Stomach smooth muscle (tissue), 2 donors: ENCODE results near the gene RSU1.
A peak's percentile ranks its signal among the peaks of the same experiment; 100 is the strongest.

Experiments used
- H3K27ac ChIP-seq: one replicate; pipeline ENCODE4 v1.7.0; 2013; ENCODE audit warnings: mild to moderate bottlenecking, low read length, inconsistent platforms
- H3K27me3 ChIP-seq, 2 donors: one replicate each; pipeline ENCODE4 v1.7.0; 2013; ENCODE audit warnings: low read length in 2 of 2; ENCODE audit not compliant: insufficient read depth in 2 of 2, control insufficient read depth in 1 of 2
- H3K36me3 ChIP-seq, 2 donors: one replicate each; pipeline ENCODE4 v1.7.0; 2013; ENCODE audit warnings: low read length in 2 of 2; ENCODE audit not compliant: control insufficient read depth in 2 of 2, insufficient read depth in 2 of 2
- H3K4me1 ChIP-seq: one replicate; pipeline ENCODE4 v1.7.0; 2013; ENCODE audit warnings: low read length; ENCODE audit not compliant: control insufficient read depth, insufficient read depth
- H3K4me3 ChIP-seq, 2 donors: one replicate each; pipeline ENCODE4 v1.7.0; 2013; ENCODE audit warnings: low read length in 2 of 2
- H3K9ac ChIP-seq, 2 donors: one replicate each; pipeline ENCODE4 v1.7.0; 2013; ENCODE audit warnings: low read length in 2 of 2, mild to moderate bottlenecking in 1 of 2
- H3K9me3 ChIP-seq, 2 donors: one replicate each; pipeline ENCODE4 v1.7.0; 2013; ENCODE audit warnings: low read length in 2 of 2; ENCODE audit not compliant: control insufficient read depth in 2 of 2
- donor health status: healthy.
- donor health status: Pancreatic carcinoma.

The RSU1 gene

DNA sequence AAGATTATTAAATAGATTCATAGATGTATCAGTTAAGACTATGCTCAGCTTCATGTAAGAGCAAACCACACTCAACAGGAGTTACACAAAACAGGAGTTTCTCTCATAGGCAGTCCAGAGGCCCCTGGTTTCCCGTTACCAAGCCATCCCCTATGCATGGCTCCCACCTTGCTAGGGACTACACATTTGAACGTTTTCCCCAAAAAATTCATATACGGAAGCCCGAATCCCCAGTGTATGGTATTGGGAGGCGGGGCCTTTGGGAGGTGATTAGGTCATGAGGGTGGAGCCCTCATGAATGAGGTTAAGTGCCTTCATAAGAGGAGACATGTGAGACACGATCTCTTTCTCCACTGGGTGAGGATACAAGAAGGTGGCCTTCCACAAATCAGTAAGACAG is 29.1 kb downstream of the RSU1 start:
- Histone ChIP-seq H3K4me1 (no peaks in the 10 kb centered on the region), H3K36me3 (no peaks in the 10 kb centered on the region), H3K9ac (no peak overlapping the region), H3K9me3 (no peaks in the 10 kb centered on the region), H3K27ac (no peak overlapping the region), H3K27me3 (no peaks in the 10 kb centered on the region), H3K4me3 (no peak overlapping the region)

DNA sequence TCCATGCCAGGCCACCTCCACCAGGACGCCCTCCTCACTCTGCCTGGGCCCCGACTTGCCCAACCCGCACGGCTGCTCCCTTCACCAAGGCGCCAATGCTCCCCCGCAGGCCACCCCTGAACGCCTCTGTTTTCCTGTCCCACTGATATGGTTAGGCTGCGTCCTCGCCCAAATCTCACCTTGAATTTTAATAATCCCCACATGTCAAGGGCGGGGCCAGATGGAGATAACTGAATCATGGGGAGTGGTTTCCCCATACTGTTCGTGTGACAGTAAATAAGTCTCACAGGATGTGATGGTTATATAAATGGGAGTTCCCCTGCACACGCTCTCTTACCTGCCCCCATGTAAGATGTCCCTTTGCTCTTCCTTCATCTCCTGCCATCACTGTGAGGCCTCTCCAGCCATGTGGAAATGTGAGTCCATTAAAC is 29.8 kb downstream of the RSU1 start:
- no peak overlapping the region for H3K9ac ChIP-seq

DNA sequence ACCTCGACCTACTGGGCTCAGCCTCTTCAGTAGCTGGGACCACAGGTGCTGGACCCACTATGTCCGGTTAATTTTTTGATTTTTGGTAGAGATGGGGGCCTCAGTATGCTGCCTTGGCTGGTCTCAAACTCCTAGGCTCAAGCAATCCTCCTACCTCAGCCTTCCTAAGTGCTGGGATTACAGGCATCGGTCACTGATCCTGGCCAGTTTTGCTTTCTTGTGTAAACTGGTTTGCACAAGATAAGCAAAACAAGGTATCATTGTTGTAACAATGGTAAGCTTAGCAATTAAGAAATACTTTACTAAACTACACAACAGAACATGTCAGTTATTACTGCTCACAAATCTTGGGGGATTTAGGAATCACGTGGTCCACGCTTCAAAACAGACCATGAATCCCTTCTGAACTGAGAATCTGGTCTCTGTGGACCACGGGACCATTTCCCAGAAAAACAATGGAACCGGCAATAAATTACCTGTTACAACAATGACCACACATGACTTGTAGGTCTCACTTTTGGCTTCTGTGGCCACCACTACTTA is 36.8 kb downstream of the RSU1 start:
- Histone ChIP-seq H3K9ac (no peak overlapping the region), H3K27ac (no peak overlapping the region), H3K27me3 (no peaks in the 10 kb centered on the region), H3K9me3 (no peaks in the 10 kb centered on the region), H3K4me1 (no peaks in the 10 kb centered on the region), H3K36me3 (no peaks in the 10 kb centered on the region), H3K4me3 (no peak overlapping the region)

More for the DNA sequence above, 29.8 kb downstream of the RSU1 start:
- H3K27me3 ChIP-seq = no peaks in the 10 kb centered on the region
- no peaks in the 10 kb centered on the region for H3K9me3 ChIP-seq
- H3K36me3 ChIP-seq = no peaks in the 10 kb centered on the region
- H3K4me1 ChIP-seq = no peaks in the 10 kb centered on the region
- H3K4me3 ChIP-seq = no peak overlapping the region
- no peak overlapping the region for H3K27ac ChIP-seq

DNA sequence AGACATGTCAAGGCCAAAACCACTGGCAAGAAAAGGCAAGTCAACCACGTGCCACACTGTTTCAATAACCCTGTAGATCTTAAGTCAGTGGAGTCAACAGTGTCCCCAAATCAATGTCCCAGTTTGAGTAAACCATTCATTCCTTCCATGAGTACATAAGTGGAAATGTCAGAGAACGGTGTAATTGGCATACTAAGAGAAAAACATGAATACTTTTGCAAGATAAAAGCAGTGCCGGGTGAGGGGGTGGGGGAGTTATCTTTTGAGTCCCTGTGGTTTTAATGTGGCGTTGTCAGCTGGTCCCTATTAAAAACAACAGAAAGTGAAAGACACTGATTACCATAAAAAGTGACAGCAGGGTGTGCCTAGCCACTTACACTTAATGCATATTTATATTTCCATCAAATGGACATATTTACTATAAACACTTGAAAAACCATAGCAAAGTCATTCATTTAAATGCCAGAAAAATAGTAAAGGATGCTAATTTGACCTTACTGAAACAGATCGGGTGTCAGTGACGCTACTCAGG is 37.8 kb downstream of the RSU1 start:
- Histone ChIP-seq H3K4me3 (no peak overlapping the region), H3K9ac (no peak overlapping the region), H3K36me3 (no peaks in the 10 kb centered on the region), H3K27me3 (no peaks in the 10 kb centered on the region), H3K27ac (no peak overlapping the region), H3K9me3 (no peaks in the 10 kb centered on the region), H3K4me1 (no peaks in the 10 kb centered on the region)

DNA sequence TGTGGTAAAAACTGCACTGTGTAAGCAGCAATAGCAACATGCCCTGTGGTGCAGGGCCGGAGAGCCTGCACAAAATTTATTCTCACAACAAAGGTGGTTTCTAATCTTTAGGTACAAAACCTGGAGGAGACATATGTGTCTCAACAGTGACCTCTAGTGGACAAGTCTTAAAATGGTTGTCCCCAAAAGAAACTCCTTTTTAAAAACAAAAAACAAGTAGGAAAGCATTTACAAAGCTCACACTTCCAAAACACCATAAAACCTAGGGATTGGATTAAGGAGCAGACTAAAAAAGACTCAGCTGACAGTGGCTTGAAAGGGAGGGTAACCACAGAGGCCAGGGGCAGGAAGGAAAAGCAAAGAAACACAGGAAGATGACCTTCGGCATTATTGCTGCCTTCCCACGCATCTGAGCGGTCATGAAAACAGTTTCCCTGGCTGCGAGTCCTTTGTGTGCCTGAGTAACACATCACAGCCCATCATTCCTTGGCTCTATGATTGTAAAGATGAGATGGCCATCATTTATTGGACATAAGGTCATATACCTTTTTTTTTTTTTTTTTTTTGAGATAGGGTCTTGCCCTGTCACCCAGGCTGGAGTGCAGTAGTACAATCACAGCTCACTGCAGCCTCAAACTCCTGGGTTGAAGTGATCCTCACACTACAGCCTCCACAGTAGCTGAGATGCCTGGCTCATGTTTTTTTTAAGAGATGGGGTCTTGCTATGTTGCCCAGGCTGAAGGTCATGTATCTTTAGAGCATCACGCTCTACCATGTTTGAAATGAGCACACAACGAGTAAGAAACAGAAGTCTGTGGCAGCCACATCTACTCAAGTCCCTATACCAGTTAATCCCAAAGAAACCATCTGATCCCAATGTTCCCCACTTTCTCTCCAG is 39.5 kb downstream of the RSU1 start:
- Histone ChIP-seq H3K9ac (peak overlapping the region in 1 of 2 donors; percentile 51), H3K36me3 (peaks cover 0 to 2% of the 10 kb centered on the region in 2 donors), H3K27ac (no peak overlapping the region), H3K9me3 (no peaks in the 10 kb centered on the region), H3K4me1 (no peaks in the 10 kb centered on the region), H3K27me3 (no peaks in the 10 kb centered on the region), H3K4me3 (no peak overlapping the region)

DNA sequence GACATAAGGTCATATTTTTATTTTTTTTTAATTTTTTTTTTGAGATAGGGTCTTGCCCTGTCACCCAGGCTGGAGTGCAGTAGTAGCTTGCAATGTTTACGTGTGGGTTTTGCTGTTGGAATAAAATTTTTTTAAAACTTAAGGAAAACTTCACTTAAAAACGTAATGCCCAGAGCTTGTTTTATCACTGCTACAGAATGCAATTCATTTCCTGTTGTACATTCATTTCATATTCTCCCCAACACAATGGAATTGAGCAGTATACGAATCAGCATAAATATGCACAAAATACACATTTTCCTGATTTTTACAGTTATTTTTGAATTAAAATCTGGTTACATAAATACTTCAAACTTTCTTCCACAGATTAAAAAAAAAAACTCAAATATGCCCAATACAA is 40.3 kb downstream of the RSU1 start:
- H3K9ac ChIP-seq = no peak overlapping the region
- no peaks in the 10 kb centered on the region for H3K27me3 ChIP-seq
- no peaks in the 10 kb centered on the region for H3K4me1 ChIP-seq
- H3K36me3 ChIP-seq = peaks cover 0 to 2% of the 10 kb centered on the region in 2 donors
- H3K27ac ChIP-seq = no peak overlapping the region
- no peaks in the 10 kb centered on the region for H3K9me3 ChIP-seq
- no peak overlapping the region for H3K4me3 ChIP-seq

DNA sequence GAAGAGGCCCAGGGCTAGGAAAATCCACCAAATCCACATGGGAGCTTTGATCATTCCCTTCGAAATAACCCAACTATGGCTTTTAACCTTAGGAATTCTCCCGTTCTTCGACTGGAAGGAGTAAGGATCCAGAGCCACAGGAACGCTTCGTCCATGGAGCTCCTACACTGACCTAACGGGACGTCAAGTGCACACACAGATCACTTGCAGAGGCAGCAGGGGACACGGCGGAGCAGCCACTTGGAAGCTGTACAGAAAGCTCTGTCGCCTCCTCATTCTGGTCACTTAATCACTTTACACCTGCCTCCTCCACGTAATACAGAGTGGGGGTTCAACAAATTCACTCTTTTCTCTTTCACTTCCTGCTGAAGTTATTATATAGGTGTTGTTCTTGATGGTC is 43.9 kb downstream of the RSU1 start:
- H3K4me1 ChIP-seq = no peaks in the 10 kb centered on the region
- H3K9me3 ChIP-seq = no peaks in the 10 kb centered on the region
- H3K9ac ChIP-seq = no peak overlapping the region
- H3K36me3 ChIP-seq = peaks cover 0 to 2% of the 10 kb centered on the region in 2 donors
- H3K27me3 ChIP-seq = no peaks in the 10 kb centered on the region
- H3K27ac ChIP-seq = no peak overlapping the region
- no peak overlapping the region for H3K4me3 ChIP-seq

DNA sequence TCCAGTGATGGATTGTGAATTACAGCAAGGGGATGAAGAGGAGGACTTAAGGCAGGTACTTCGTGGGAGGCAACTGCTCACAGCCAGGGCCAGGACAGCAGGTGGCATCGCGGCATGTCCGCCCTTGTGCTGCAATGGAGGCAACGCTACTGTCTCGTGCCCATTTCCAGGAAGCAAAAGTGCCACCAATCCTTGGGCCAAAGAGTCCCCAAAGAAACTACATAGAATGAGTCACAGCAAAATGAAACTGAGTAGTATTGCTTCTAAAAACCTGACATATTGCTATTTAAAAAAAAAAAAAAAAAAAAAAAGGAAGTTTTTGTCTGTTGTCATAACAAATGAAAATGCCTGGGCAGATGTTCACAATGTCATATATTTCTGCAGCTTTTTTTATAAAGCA is 46.6 kb downstream of the RSU1 start:
- Histone ChIP-seq H3K27ac (no peak overlapping the region), H3K9me3 (no peaks in the 10 kb centered on the region)

DNA sequence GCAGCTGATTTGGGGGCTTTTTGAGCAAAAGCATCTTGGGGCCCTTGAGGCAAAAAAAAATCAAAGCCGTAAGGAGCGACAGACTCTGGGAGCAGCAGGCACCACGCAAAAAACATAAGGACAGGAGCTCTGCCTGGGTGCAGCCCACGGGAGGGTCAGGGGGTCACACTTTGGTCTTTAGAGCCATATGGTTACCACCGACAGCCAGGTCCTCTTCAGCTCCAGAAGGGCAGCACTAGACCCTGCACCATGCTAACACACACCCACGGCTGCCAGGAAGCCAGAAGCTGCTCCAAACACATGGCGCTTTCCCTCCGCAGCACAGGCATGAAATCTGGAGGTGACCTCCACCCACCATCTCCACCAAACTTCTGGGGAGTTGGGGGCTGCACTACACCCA is 47.1 kb downstream of the RSU1 start:
- no peak overlapping the region for H3K4me3 ChIP-seq
- peaks cover 2% of the 10 kb centered on the region for H3K4me1 ChIP-seq
- no peaks in the 10 kb centered on the region for H3K27me3 ChIP-seq
- H3K9ac ChIP-seq = no peak overlapping the region
- H3K9me3 ChIP-seq = no peaks in the 10 kb centered on the region
- H3K36me3 ChIP-seq = peaks cover 0 to 2% of the 10 kb centered on the region in 2 donors
- H3K27ac ChIP-seq = no peak overlapping the region

More for the DNA sequence above, 46.6 kb downstream of the RSU1 start:
- Histone ChIP-seq H3K27me3 (no peaks in the 10 kb centered on the region), H3K4me3 (no peak overlapping the region), H3K36me3 (peaks cover 0 to 2% of the 10 kb centered on the region in 2 donors), H3K9ac (no peak overlapping the region), H3K4me1 (peaks cover 2% of the 10 kb centered on the region)

DNA sequence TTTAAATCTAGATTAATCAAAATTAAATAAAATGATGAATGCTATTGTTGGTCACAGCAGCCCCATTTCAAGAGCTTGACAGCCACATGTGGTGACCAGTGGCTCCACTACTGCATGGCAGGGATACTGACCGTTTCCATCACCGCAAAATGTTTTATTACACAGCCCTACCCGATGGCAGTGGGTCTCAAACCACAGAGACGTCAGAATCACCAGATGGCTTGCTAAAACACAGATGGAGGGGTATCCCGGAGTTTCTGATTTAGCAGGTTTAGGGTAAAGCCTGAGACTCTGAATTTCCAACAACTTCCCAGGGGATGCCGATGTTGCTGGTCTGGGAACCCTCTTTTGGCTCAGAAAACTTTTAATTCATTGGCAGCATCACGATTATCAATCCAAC is 47.9 kb downstream of the RSU1 start:
- peaks cover 0 to 2% of the 10 kb centered on the region in 2 donors for H3K36me3 ChIP-seq
- no peaks in the 10 kb centered on the region for H3K9me3 ChIP-seq
- H3K9ac ChIP-seq = no peak overlapping the region
- H3K27me3 ChIP-seq = no peaks in the 10 kb centered on the region
- no peak overlapping the region for H3K4me3 ChIP-seq
- peaks cover 2% of the 10 kb centered on the region for H3K4me1 ChIP-seq
- H3K27ac ChIP-seq = no peak overlapping the region

DNA sequence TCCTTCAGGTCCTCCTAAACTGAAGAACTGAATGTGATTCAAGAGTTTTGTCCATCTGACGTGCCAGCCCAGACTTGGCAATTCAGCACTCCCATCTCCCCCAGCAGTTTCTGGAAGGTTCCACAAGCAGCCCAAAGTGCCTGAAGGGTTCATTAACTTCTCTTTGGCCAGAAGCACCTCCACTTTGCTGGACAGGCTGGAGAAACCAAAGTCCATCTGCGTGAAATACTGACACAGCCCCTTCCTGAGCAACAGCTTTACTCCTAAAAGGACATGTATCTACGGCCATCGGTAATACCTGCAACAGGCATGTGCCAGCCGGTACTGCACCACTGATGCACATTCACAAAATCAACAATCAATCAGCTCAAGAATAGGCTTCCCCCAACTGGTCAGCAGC is 48.5 kb downstream of the RSU1 start:
- H3K9ac ChIP-seq = no peak overlapping the region

More for the DNA sequence above, 48.5 kb downstream of the RSU1 start:
- Histone ChIP-seq H3K36me3 (peaks cover 2 to 3% of the 10 kb centered on the region in 2 donors), H3K27ac (no peak overlapping the region), H3K9me3 (no peaks in the 10 kb centered on the region), H3K4me1 (peaks cover 2% of the 10 kb centered on the region), H3K4me3 (no peak overlapping the region), H3K27me3 (no peaks in the 10 kb centered on the region)
